Measurements from ENCODE around the gene APCDD1.

DNA sequence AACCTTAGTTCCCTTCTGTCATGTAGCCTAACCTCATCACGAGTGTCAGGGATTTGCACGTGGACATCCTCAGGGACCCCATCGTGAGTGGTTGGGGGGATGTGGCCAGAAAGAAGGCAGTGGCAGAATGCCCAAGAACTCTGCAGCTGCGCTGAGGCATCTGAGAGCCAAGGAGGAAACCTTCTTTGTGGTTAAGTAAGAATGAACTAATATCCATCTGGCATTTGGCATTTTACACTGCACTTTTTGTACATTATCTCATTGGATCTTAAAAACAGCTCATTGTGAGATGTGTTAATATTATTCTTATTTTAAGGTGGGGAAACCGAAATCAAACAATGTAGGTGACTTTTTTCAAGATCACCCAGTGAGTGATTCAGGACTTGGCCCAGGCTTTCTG lies 32.6 kb upstream of the APCDD1 start:
- TF ChIP-seq, protein P1, sequence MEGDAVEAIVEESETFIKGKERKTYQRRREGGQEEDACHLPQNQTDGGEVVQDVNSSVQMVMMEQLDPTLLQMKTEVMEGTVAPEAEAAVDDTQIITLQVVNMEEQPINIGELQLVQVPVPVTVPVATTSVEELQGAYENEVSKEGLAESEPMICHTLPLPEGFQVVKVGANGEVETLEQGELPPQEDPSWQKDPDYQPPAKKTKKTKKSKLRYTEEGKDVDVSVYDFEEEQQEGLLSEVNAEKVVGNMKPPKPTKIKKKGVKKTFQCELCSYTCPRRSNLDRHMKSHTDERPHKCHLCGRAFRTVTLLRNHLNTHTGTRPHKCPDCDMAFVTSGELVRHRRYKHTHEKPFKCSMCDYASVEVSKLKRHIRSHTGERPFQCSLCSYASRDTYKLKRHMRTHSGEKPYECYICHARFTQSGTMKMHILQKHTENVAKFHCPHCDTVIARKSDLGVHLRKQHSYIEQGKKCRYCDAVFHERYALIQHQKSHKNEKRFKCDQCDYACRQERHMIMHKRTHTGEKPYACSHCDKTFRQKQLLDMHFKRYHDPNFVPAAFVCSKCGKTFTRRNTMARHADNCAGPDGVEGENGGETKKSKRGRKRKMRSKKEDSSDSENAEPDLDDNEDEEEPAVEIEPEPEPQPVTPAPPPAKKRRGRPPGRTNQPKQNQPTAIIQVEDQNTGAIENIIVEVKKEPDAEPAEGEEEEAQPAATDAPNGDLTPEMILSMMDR (IDR thresholded peaks at IDR 0.05 in 4 of 5, conservative IDR thresholded peaks at IDR 0.05 in 1 of 5) = no peak
- TF ChIP-seq POLR2A (IDR thresholded peaks at IDR 0.05) = no peak
